ENCODE data around the gene LHPP.

LHPP gene

DNA sequence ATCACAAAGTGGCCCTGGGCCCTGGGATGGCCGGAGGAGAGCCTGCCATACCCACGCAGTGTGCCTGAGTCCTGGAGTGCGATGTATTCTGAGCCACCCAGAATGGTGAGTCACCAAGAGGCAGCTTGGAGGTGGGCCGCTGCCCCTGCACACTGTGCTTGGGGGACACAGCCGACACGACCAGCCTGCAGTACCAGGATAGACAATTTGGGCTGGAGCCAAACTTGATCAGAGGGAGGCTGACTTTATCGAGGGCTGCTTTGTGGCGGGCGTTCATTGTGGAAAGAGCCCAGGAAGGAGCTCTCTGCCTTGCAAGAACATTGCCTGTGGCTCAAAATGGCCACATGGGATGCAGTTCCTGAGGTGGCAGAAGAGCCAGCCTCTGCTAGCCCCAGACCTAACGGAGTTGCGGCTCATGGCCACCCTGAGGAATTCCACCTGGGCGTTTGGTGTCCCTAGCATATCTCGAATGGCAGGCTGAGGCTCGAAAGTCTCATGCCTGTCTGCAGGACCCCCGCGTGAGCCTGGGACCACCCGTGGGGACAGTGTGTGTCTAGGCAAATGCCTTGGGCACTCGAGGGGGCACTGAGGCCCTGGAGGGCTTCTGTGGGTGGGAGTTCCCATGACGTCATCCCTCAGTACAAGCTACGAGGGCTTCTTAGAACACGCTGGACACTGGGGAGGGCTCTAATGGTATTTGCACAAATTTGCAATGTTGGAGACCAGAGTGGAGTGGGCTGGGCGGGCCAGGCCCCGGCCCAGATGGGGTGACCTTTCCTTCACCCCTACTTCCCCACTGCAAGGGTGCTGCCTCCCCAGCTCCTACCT lies 79.7 kb downstream of the LHPP start:
- no peak for ATAC-seq
- TF ChIP-seq ZFP3 (CRISPR knock-in tag; IDR thresholded peaks at IDR 0.05) (no peak), ZFP30 (CRISPR knock-in tag; IDR thresholded peaks at IDR 0.05) (no peak), TSHZ2 (CRISPR knock-in tag; IDR thresholded peaks at IDR 0.05) (no peak), TCF4 (CRISPR knock-in tag; IDR thresholded peaks at IDR 0.05; ENCODE audit: borderline replicate concordance) (no peak), ZNF8 (CRISPR knock-in tag; IDR thresholded peaks at IDR 0.05) (no peak), SNAI2 (CRISPR knock-in tag; IDR thresholded peaks at IDR 0.05) (no peak), ZNF70 (CRISPR knock-in tag; IDR thresholded peaks at IDR 0.05) (no peak), BACH2 (CRISPR knock-in tag; IDR thresholded peaks at IDR 0.05; ENCODE audit: borderline replicate concordance) (no peak), ESRRG (CRISPR knock-in tag; IDR thresholded peaks at IDR 0.05) (no peak), CSRNP3 (CRISPR knock-in tag; IDR thresholded peaks at IDR 0.05) (no peak), TOX (CRISPR knock-in tag; IDR thresholded peaks at IDR 0.05; ENCODE audit: borderline replicate concordance) (no peak), PATZ1 (CRISPR knock-in tag; IDR thresholded peaks at IDR 0.05; ENCODE audit: borderline replicate concordance) (no peak)

DNA sequence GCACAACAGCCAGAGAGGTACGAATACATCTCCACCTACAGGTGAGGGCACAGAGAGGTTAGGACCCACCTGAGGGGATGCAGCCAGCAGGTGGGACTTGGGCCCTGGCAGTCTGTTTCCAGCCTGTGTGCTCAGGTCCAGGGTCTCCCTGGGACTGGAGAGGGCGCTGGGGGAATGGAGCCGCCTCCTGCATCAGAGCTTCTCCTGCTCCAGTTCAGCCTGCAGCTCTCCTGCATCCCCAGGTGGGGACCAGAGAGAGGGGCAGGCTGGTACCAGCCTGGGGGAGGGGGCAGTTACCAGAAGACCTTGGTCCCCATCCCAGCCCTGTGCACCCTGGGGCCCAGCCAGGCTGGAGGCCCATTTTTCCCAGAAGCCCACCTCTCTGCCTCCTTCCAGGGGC lies 80.7 kb downstream of the LHPP start:
- TF ChIP-seq CSDC2 (CRISPR knock-in tag; IDR thresholded peaks at IDR 0.05) = no peak
- no peak for TF ChIP-seq TOX (CRISPR knock-in tag; IDR thresholded peaks at IDR 0.05; ENCODE audit: borderline replicate concordance)
- TF ChIP-seq ZNF565 (CRISPR knock-in tag; conservative IDR thresholded peaks at IDR 0.05; ENCODE audit: low read depth) = no peak
- no peak for TF ChIP-seq PPARA (CRISPR knock-in tag; IDR thresholded peaks at IDR 0.05; ENCODE audit: borderline replicate concordance)
- TF ChIP-seq PATZ1 (CRISPR knock-in tag; IDR thresholded peaks at IDR 0.05; ENCODE audit: borderline replicate concordance) = no peak
- no peak for TF ChIP-seq CREB5 (CRISPR knock-in tag; IDR thresholded peaks at IDR 0.05; ENCODE audit: low read depth)
- no peak for TF ChIP-seq BACH2 (CRISPR knock-in tag; IDR thresholded peaks at IDR 0.05; ENCODE audit: borderline replicate concordance)
- no peak for TF ChIP-seq CSRNP3 (CRISPR knock-in tag; IDR thresholded peaks at IDR 0.05)
- no peak for TF ChIP-seq ZNF8 (CRISPR knock-in tag; IDR thresholded peaks at IDR 0.05)
- no peak for TF ChIP-seq RARB (CRISPR knock-in tag; IDR thresholded peaks at IDR 0.05)
- TF ChIP-seq OSR1 (CRISPR knock-in tag; IDR thresholded peaks at IDR 0.05) = no peak
- TF ChIP-seq ZC3H10 (CRISPR knock-in tag; IDR thresholded peaks at IDR 0.05) = no peak
- TF ChIP-seq ZFP30 (CRISPR knock-in tag; IDR thresholded peaks at IDR 0.05) = no peak
- no peak for ATAC-seq

Measured in SK-N-SH treated with all-trans-retinoic acid at 6 μM for 48 hours (cell line).